Measurements from ENCODE around the gene DNAL1.
"Not testable (repeated sequence)": the region's sequence is repeated elsewhere in the genome, so short reads cannot be mapped to it uniquely, and the experiment has no call there.

Gene DNAL1

DNA sequence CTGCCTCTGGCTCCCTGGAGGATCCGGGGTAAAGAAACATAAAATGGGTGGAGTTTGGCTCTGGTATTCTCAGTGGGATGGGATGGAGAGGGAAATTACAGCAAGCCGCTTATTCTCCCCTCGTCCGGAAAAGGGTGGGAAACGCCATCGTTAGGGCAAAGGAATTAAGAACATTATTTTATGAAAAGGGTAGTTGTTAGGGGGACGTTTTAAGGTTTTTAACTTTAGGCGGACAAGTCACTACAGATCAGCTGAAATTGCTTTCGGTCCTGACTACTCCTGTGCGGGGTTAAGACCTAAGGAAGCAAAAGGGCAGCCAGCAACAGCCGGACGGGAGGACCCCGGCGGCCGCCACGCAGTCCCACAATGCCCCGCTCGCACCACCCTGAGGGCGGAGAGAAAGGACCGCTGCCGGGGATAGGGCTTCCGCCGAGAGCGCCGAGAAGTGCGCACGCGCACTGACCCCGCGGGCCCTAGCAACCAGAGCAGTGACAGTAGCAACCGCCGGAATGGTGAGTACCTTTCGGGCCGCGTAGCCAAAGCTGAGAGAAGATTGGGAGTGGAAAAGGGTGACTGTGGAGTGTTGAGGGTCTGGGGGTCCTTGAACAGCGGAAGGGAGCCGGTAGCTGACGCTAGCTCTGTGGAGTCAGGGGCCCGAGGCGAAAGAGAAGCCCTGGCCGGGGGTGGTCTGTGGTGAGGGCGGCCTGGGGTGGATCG is at the start of gene DNAL1:
Gene DNAL1 (plus strand): TSS at position 456 of the 717 bp plus-strand sequence. CDS start 54 bp downstream, at position 510.
- DNase-seq (ENCODE audit: low spot score) = peak; percentile 87

DNA sequence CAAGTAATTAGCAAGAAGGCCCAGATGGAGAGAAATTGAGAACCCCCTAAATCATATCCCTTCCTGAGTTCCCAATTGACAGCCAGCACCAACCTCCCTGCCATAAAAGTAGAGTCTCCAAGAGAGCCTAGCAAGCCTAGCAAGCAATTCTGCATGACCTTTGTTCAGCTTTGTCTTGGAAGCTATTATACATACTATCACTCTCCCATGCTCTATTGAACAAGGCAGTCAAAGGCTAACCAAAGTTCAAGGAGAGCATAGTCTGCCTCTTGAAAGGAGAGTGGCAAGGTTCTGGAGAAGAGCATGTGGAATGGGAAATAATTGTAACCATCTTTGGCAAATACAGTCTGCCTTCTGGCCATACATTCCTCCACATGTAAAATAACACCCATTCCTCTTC is 45.3 kb upstream of the DNAL1 start:
- DNase-seq (ENCODE audit: low spot score) = no peak

DNA sequence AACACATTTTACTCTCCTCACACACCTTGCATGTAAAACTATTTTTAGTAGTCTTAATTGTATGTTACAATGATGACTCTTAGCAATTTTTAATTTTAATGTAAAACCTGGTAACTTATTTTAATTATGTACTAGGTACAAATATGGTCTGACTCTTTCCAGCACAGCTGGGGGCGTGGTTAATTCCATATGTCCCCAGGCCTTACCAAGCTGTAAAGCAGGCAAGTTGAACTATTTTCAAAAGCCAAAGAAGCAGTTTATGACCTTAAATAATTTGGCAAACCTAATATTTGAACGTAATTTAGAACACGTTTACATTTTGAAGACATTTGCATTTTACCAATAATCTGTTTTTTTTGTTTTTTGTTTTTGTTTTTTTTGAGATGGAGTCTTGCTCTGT is 41.8 kb upstream of the DNAL1 start:
- no peak for DNase-seq (ENCODE audit: low spot score)

- DNase-seq (ENCODE audit: low spot score) = no peak
These were observed 38.5 kb upstream of the DNAL1 start for GRCh38 chr14:73606271-73606670.

GRCh38 chr14:73607241-73607640 is 37.5 kb upstream of the DNAL1 start:
- no peak for DNase-seq (ENCODE audit: low spot score)

DNA sequence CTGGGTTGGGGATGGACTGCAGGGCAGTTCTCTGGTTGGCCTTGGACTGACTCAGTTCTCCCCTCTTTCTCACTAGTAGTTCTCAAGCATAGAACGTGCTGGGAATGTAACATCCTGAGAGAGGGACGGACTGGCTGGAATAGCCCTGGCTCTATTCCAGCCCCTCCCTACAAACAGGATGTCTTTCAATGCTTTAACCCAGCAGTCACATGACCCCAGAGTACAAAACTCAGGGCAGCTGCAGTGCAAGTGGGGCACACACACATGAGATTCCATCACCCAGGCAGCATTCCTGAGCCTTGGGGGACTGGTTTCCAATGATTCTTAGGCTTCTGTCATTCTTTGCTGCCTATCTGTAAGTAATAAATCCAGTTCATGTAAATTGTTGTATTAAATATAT is 34.1 kb upstream of the DNAL1 start:
- DNase-seq (ENCODE audit: low spot score) = peak; percentile 24

GRCh38 chr14:73612339-73613045 is 32.3 kb upstream of the DNAL1 start, which contains the start of gene ACOT6:
ACOT6 (plus strand) TSS chr14:73612517; CDS start chr14:73612572, 55 bp downstream.
- peak; percentile 31 for DNase-seq (ENCODE audit: low spot score)

DNA sequence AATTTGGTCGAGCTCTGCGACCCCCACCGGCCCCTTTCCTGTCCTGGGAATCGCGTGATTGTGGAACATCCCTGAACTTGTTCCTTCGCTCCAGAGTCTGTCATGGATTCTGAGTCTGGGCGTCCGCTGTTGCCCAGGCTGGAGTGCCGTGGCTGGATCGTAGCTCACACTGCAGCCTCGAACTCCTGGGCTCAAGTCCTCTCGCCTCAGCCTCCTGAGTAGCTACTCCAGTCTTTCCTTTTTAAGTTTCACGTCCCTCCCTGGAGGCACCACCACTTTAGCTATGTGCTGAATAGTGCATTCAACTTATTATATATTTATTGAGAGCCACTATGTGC is 31.8 kb upstream of the DNAL1 start:
- no peak for DNase-seq (ENCODE audit: low spot score)

DNA sequence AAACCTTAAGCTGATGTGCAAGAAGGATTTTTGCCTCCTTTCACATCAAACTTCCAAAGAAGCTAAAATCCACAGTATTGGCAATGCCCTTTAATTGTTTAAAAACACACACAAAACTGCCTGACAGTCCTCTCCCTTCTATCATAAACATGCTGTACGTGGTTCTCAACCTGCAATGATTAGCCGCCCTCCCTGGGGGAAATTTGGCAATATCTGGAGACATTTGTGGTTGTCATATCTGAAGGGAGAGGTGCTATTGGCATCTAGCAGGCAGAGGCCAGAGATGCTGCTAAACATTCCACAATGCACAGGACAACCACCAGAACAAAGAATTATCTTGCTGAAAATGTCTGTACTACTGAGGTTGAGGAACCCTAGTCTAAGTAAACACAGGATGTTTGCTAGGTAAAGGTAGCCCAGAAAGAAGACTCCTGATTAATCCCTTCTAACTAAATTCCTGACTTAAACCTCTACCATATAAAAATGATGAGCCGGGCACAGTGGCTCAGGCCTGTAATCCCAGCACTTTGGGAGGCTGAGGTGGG is 31.3 kb upstream of the DNAL1 start:
- DNase-seq (ENCODE audit: low spot score) = no peak

- DNase-seq (ENCODE audit: low spot score) = no peak
These were observed 28.0 kb upstream of the DNAL1 start for GRCh38 chr14:73616831-73617230.

DNA sequence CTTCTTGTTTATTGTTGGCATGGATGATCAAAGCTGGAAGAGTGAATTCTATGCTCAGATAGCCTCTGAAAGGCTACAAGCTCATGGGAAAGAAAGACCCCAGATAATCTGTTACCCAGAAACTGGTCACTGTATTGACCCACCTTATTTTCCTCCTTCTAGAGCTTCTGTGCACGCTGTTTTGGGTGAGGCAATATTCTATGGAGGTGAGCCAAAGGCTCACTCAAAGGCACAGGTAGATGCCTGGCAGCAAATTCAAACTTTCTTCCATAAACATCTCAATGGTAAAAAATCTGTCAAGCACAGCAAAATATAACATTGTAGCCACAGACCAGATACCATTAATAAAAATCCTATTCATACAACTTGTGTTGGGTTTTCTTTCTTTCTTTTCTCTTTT is 25.3 kb upstream of the DNAL1 start:
- no peak for DNase-seq (ENCODE audit: low spot score)

DNA sequence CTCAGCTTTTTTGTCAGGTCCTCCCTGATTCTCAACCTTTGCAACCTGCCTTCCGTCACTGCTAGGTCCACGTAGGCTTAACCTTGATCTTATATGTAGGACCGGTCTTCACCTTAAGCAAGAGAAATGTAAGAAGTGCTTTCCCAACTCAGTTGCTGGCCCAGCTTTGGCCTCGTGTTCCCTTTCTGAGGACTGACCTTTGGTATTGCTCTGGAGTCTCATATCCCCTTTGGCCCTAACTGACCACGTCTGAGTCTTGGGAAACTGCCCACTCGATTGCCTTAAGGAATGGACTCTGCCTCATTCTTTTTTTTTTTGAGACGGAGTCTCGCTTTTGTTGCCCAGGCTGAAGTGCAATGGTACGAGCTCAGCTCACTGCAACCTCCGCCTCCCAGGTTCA is 24.5 kb upstream of the DNAL1 start:
- DNase-seq (ENCODE audit: low spot score) = no peak

DNA sequence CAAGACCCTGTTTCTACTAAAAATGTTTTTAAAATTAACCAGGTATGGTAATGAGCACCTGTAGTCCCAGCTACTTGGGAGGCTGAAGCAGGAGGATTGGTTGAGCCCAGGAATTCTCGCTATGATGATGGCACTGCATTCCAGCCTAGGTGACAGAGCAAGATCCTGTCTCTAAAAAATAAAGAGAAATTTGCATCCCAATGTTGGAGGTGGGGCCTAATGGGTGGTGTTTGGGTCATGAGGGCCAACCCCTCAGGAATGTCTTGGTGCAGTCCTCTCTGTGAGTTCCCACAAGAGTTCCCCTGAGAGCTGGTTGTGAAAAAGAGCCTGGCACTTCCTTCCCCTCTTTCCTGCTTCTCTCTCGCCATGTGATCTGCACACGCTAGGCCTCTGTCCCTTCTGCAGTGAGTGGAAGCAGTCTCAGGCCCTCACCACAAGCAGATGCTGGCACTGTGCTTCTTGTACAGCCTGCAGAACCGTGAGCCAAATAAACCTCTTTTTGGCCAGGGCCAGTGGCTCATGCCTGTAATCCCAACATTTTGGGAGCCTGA is 21.2 kb upstream of the DNAL1 start:
- DNase-seq (ENCODE audit: low spot score) = no peak

GRCh38 chr14:73625706-73626105 is 19.1 kb upstream of the DNAL1 start:
- DNase-seq (ENCODE audit: low spot score) = no peak

GRCh38 chr14:73627151-73627558 is 17.6 kb upstream of the DNAL1 start:
- DNase-seq (ENCODE audit: low spot score) = no peak

DNA sequence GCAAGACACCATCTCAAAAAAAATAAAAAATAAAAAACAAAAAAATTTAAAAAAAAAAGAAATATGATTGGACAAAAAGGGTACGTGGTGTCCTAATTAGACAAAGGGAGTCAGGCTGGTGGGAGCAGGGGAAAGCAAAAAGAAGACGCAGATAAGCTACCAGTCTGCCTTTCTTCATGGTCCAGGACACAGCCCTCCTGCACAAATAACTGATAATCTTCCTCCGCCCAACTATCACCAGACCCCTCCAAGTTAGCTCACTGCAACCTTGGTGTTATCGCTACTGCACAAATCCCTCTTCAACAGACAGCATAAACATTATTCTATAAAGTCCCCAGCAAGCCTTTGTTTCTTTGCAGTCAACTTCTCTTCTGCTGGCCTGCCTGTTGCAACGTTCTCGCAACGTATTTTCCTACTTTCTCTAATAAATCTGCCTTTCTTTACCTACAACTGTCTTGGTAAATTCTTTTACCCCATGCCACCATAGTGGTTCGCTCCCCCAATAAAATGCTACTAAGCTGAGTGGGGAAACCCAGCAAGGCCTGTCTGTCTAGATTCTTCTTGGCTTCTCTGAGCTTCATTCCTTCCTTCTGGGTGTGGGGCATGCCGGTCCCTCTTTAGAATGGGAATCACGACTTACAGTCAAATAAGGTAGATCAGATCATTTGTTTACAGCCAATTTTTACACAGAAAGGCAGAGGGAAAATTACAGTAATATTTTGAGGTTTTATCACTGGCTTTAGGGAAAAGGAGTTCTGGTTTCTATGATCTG is 14.6 kb upstream of the DNAL1 start:
- DNase-seq (ENCODE audit: low spot score) = no peak

- DNase-seq (ENCODE audit: low spot score) = peak; percentile 71
These were observed 11.4 kb upstream of the DNAL1 start for GRCh38 chr14:73633116-73634010.

DNA sequence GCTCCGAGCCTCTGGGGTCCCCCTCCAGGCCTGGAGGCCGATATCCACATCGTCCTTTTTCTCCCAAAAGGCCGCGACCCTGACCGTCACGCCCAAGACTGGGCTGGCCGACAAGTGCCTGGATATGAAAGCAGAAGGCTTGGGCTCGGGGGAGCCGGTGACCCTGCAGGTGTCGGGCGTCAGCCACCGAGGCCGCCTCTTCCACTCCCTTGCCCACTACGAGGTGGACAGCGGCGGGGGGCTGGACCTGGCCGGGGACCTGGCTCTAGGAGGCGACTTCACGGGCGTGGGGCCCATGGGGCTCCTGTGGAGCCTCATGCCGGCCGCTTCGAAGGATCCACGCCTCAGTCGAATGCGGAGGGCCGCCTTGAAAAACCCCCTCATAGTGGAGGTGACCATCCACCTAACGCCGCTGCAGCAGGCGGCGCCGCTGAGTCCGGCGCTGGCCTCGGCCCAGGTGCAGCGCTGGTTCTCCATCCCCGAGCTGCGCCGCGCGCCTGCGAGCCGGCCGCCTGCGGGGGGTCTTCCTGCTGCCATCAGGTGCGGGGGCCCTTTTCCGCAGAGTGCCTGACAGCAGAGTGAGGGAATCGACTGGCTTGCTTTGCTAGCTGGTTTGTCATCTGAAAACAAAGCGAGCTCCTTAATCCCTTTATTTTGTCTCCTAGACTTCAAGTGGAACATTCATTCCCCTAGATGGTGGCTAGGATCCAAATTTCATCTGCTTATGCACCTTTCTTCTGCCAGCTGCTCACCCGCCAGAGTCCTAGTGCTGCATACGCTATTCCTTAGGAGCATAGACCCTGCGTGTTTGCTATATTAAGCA is 10.6 kb upstream of the DNAL1 start:
- no peak for DNase-seq (ENCODE audit: low spot score)

DNA sequence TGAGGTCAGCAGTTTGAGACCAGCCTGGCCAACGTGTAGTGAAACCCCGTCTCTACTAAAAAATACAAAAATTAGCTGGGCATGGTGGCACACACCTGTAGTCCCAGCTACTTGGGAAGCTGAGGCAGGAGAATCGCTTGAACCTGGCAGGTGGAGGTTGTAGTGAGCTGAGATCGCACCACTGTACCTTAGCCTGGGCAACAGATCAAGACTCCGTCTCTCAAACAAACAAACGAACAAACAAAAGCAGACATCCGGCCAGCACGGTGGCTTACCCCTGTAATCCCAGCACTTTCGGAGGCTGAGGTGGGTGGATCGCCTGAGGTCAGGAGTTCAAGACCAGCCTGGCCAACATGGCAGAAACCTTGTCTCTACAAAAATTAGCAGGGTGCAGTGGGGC is 8.4 kb upstream of the DNAL1 start:
- not testable (repeated sequence) for DNase-seq (ENCODE audit: low spot score)

DNA sequence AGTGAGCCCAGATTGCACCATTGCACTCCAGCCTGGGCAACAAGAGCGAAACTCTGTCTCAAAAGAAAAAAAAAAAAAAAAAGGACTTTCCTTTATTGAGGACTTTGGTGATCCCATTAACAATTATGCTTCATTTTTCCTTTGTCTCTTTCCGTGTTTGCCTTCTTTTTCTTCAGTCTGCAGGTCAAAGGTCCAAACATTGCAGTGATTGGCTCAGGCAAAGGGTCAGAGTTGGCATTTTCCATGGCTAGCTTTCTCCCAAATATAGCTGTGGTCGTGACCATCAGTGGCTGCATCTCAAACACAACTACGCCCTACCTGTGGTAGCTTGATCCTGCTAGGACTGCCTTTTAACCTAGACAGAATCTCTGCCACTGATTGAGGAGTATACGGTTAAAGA is 7.0 kb upstream of the DNAL1 start:
- no peak for DNase-seq (ENCODE audit: low spot score)
